Activated CD4-positive, alpha-beta T cell treated with anti-CD3 and anti-CD28 coated beads, Interleukin-2, amount 50 U/mL, for 16 hours (primary cell): ENCODE measurements around the gene HSH2D.
A peak's percentile ranks its signal among the peaks of the same experiment; 100 is the strongest.
"Not testable (repeated sequence)": the region's sequence is repeated elsewhere in the genome, so short reads cannot be mapped to it uniquely, and the experiment has no call there.

Experiments
- DNase-seq: peaks from one replicate; pipeline ENCODE4 v3.0.0-alpha.2; 2020

HSH2D gene

GRCh38 chr19:16143399-16144215 is at the start of gene HSH2D:
HSH2D (plus strand) TSS chr19:16143685; CDS start chr19:16148751, 5,066 bp downstream.
- peak; percentile 80 for DNase-seq

DNA sequence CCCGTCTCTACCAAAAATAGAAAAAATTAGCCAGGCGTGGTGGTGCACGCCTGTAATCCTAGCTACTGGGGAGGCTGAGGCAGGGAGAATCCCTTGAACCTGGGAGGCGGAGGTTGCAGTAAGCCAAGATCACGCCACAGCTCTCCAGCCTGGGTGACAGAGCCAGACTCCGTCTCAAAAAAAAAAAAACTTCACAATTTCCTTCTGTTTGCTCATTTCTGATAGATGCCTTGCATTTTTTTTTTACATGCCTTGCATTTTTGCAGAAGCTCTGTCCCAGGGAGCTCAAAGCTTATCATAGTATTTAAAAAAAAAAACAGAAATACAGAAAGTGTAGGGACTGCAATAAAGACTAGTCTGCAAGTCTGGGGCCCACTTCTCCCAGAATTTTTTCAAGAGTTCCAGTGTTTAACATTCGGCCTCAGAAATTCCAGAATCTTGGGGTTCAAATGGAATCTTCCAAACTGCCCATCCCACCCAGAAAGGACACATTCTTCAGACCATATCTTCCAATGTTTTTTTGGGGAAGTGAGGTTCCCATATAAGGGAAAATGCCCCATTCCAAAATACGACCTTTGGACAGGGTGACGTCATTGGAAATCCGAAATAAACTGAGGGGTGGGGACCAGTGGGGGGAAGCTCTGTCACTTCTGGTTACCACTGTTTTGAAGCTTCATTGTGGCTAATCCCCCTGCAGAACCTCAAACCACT is 49.0 kb upstream of the HSH2D start:
- DNase-seq, result no peak

DNA sequence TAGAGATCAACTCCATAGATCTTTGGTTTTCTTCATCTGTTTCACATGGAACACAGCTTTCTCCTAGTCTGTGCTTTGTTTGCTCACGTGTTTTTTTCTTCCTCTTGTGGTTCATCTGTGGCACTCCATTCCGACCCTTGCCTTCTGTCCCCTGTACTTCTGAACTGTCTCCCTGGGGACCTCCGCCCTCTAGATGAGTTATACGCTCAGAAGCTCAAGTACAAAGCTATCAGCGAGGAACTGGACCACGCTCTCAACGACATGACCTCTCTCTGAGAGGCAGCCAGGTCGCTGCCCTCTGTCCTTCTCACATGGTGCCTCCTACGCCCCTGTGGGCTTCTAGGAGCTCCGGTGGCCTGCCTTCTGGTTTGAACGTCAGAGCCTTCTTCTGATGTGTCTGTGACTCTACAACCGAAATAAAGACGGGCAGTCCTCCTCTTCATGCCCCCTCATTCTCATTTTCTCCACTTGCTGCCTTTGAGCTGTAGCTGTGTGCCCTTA is 48.4 kb upstream of the HSH2D start:
- DNase-seq, result no peak

DNA sequence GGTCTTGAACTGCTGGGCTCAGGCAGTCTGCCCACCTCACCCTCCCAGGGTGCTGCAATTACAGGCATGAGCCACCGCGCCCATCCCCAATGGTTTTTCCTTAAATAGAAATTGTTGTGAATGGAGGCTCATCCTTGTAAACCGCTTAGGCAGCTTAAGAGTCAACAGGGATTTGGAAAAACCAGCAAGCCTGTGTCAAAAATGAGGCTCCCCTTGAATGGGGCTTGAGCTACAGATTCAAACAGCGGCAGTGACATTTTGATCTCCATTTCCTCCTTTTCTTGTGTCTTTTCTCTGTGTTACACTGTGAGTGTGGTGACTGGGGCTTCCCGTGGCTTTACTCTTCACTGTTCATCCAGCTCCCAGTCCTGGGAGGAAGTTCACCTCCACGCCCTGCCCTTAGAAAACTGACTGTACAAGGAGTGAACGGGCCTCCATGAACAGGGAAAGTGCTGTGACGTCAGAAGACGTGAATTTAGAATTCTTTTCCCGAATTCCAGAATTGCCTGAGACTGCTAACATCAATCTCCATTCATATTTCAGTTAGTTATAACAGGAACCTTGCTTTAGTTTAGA is 47.1 kb upstream of the HSH2D start:
- no peak for DNase-seq

GRCh38 chr19:16098416-16098768 is 45.1 kb upstream of the HSH2D start:
- no peak for DNase-seq

GRCh38 chr19:16098821-16099220 is 44.7 kb upstream of the HSH2D start:
- DNase-seq, result no peak

DNA sequence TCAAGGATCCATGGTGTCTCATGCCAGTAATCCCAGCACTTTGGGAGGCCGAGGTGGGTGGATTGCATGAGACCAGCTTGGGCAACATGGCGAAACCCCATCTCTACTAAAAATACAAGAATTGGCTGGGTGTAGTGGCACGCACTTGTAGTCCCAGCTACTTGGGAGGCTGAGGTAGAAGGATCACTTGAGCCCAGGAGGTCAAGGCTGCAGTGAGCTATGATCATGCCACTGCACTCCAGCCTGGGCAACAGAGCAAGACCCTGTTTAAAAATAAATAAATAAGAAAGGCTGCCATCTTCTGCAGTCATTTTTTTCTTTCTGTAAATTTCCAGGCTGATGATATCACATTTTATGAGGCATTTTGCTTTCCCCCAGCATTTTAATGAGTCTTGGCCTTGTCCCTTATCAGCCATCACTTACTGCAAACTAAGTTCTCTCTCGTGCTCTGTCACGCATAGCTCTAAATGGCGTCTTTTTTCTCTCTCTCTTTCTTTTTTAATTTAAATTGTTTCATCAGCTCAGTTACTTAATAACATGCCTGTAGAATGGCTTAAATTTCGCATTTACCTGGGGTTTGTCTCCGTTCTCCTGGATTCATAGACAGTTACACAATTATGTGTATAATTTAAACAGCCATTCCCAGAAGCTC is 44.0 kb upstream of the HSH2D start:
- not testable (repeated sequence) for DNase-seq

DNA sequence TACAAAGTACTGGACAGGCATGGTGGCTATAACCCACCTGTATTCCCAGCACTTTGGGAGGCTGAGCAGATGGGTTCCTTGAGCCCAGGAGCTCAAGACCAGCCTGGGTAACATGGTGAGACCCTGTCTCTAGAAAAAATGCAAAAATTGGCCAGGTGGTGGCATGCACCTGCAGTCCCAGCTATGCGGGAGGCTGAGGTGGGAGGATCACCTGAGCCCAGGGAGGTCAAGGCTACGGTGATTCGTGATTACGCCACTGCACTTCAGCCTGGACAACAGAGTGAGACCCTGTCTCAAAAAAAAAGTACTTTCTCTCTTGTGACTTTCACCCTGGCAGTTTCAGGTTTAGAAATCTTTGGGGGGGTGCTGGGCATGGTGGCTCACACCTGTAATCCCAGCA is 43.0 kb upstream of the HSH2D start:
- no peak for DNase-seq

- DNase-seq, result no peak
These were observed 38.8 kb upstream of the HSH2D start for GRCh38 chr19:16104722-16105121.

DNA sequence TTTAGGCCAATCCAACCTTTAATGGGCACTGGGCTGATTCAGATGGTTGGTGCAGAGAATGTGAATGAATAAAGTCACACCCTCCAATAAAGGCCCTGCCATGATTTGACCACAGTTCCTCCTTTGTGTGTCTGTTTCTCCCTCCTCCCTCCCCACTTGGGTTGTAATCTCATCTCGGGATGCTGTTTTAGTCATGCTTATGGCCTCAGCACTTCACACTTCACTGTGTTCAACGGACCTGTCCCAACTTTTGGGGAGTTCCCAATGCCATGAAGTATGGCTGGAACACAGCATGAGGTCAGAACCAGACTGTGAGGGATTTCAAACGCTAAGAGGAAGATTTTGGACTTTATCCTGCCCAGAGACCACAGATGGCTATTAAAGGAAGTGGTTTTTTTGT is 37.4 kb upstream of the HSH2D start:
- DNase-seq, result peak; percentile 46

- peak; percentile 99 for DNase-seq
These were observed 32.2 kb upstream of the HSH2D start, which contains the start of gene RAB8A for GRCh38 chr19:16111160-16111908. RAB8A (plus strand) TSS chr19:16111889; CDS start chr19:16111902, 13 bp downstream.

- DNase-seq, result no peak
These were observed 31.4 kb upstream of the HSH2D start for GRCh38 chr19:16111909-16112752.

- no peak for DNase-seq
These were observed 30.7 kb upstream of the HSH2D start for GRCh38 chr19:16112778-16113177.

- peak; percentile 40 for DNase-seq
These were observed 29.8 kb upstream of the HSH2D start for GRCh38 chr19:16113727-16114126.

GRCh38 chr19:16115301-16116039 is 28.0 kb upstream of the HSH2D start:
- no peak for DNase-seq

- no peak for DNase-seq
These were observed 27.4 kb upstream of the HSH2D start for GRCh38 chr19:16116067-16116466.

DNA sequence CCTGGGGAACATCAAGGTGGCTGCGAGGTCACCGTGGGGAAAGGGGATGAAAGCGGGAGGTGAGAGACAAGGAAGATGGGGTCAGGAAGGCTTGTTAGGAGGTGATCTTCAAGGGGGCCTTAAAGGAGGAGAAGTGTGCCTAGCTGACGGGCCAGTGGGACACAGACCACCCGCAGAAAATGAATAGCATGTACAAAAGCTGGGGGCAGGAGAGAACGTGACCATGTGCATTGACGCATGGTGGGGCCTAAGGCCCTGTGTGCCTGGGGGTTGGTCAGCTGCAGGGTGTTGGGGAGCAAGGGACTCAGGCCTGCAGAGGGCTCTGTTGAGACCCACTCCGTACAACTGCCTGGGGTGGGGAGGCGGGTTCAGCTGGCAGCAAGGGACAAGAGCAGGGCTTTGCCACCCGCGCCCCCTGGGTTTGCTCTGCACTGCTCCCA is 25.9 kb upstream of the HSH2D start:
- peak; percentile 26 for DNase-seq

- DNase-seq, result peak; percentile 89
These were observed 24.9 kb upstream of the HSH2D start for GRCh38 chr19:16118489-16119033.

DNA sequence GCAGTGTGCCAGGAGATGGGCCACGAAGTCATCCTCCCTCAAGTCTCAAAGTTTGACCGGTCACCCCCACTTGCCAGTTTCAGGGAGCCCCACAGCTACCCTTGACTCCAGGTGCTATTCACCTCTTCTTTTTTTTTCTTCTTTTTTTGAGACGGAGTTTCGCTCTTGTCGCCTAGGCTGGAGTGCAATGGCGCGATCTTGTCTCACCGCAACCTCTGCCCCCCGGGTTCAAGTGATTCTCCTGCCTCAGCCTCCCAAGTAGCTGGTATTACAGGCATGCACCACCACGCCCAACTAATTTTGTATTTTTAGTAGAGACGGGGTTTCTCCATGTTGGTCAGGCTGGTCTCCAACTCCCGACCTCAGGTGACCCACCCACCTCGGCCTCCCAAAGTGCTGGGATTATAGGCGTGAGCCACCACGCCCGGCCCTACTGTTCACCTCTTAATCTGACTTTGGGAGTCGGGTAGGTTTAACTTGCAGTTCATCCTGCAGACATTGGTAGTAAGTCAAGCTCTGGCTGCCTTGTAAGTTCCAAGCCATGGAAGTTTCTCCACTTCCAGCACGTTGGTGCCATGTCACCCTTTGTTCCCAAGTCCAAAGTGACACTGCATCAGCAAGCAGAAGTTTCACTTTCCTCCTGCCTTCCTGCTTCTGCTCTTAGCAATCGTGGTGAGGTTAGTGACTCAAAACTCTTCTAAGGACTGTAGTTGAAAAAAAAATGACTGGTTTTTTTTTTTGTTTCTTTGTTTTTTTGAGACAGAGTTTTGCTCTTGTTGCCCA is 24.2 kb upstream of the HSH2D start:
- DNase-seq, result peak; percentile 91
